ENCODE data around the gene NKX2-4.

The NKX2-4 gene

GRCh38 chr20:21357844-21358243 lies 39.5 kb downstream of the NKX2-4 start:
- DNase-seq = no peak

GRCh38 chr20:21356386-21356785 lies 40.9 kb downstream of the NKX2-4 start:
- no peak for DNase-seq

GRCh38 chr20:21355981-21356380 lies 41.3 kb downstream of the NKX2-4 start:
- DNase-seq = no peak

- no peak for DNase-seq
Measured at GRCh38 chr20:21353236-21353635, 44.1 kb downstream of the NKX2-4 start.

GRCh38 chr20:21352703-21353102 lies 44.6 kb downstream of the NKX2-4 start:
- no peak for DNase-seq

Data from AML-193 (cell line).